Fibroblast of lung (primary cell): ENCODE results near the gene GNS. TPM values are rescaled to one million over a fixed set of nuclear protein-coding genes. Genes with fewer than 3 reads are reported as not detected.
A peak's percentile ranks its signal among the peaks of the same experiment; 100 is the strongest.

Experiments
- DNase-seq, 2 donors: peaks; one replicate each; pipeline versions ENCODE4 v3.0.0 to v3.0.0-alpha.2; 2010; ENCODE audit warnings: low read depth in 2 of 2
- H2AFZ ChIP-seq: 2 replicates; pipeline ENCODE4 v1.5.1; 2012; ENCODE audit warnings: low read length, control low read depth, inconsistent platforms
- H3K27ac ChIP-seq: 2 replicates; pipeline ENCODE4 v1.5.1; 2011; ENCODE audit warnings: low read length, control low read depth; ENCODE audit not compliant: insufficient read depth
- H3K27me3 ChIP-seq: 2 replicates; pipeline ENCODE4 v1.5.1; 2011; ENCODE audit warnings: mild to moderate bottlenecking, low read length; ENCODE audit not compliant: control insufficient read depth, insufficient read depth
- H3K36me3 ChIP-seq: 2 replicates; pipeline ENCODE4 v1.5.1; 2011; ENCODE audit warnings: low read length; ENCODE audit not compliant: control insufficient read depth, insufficient read depth
- H3K4me1 ChIP-seq: 2 replicates; pipeline ENCODE4 v1.5.1; 2011; ENCODE audit warnings: low read length; ENCODE audit not compliant: control insufficient read depth, insufficient read depth; ENCODE audit errors: extremely low read depth
- H3K4me2 ChIP-seq: 2 replicates; pipeline ENCODE4 v1.5.1; 2011; ENCODE audit warnings: low read length, control low read depth; ENCODE audit not compliant: insufficient read depth; ENCODE audit errors: extremely low read depth
- H3K4me3 ChIP-seq, 4 experiments: fragments of 200-600 bp in 1 of 4; sonication (generic) in 1 of 4; replicated peaks in 1 of 4; 2 replicates each; pipeline ENCODE4 v1.5.1; 2011 to 2016; ENCODE audit warnings: low read length in 4 of 4, low read depth in 3 of 4, mild to moderate bottlenecking in 3 of 4, control low read depth in 2 of 4, inconsistent platforms in 1 of 4, mixed read lengths in 1 of 4; ENCODE audit not compliant: insufficient read depth in 1 of 4; ENCODE audit errors: control extremely low read depth in 1 of 4
- H3K79me2 ChIP-seq: 2 replicates; pipeline ENCODE4 v1.5.1; 2012; ENCODE audit warnings: mild to moderate bottlenecking, low read length, inconsistent platforms; ENCODE audit not compliant: control insufficient read depth, insufficient read depth
- H3K9ac ChIP-seq: 2 replicates; pipeline ENCODE4 v1.5.1; 2011; ENCODE audit warnings: mild to moderate bottlenecking, low read length, control low read depth; ENCODE audit not compliant: insufficient read depth
- H3K9me3 ChIP-seq: 2 replicates; pipeline ENCODE4 v1.5.1; 2012; ENCODE audit warnings: low read depth, low read length; ENCODE audit not compliant: control insufficient read depth, insufficient read depth
- H4K20me1 ChIP-seq: 2 replicates; pipeline ENCODE4 v1.5.1; 2011; ENCODE audit warnings: low read length; ENCODE audit not compliant: control insufficient read depth, insufficient read depth; ENCODE audit errors: extremely low read depth
- EZH2 ChIP-seq: IDR thresholded peaks from 2 replicates; pipeline ENCODE4 v1.5.1; 2012; ENCODE audit warnings: low read length, control low read depth, mild to moderate bottlenecking; ENCODE audit errors: missing control alignments
- polyA plus RNA-seq, 2 donors: library from polyadenylated mRNA; depleted of rRNA in 1 of 2; stranded (reverse) in 1 of 2; unstranded in 1 of 2; fragments of >200 nt; gene quantifications; 2 replicates each; pipeline ENCODE4 v1.2.1, GENCODE V29; 2011 to 2012; ENCODE audit warnings: missing spikeins in 1 of 2
- total RNA-seq: library from RNA; depleted of rRNA; stranded (reverse); fragments of >200 nt; gene quantifications from 2 replicates; pipeline ENCODE4 v1.2.1, GENCODE V29; 2014
- TF ChIP-seq, protein P1 (sequence below), 2 donors: IDR thresholded peaks in 1 of 2; conservative IDR thresholded peaks in 1 of 2; 1 replicate in 1 of 2; 2 replicates in 1 of 2; pipeline ENCODE4 v1.5.1; 2011 to 2012; ENCODE audit warnings: low read length in 2 of 2, control low read depth in 1 of 2, inconsistent platforms in 1 of 2, low read depth in 1 of 2, mild to moderate bottlenecking in 1 of 2

The GNS gene
- total and polyA plus RNA-seq, 2 donors (not counting 1 experiment from before 2014, with no cell fraction given), result 219 to 249 TPM

DNA sequence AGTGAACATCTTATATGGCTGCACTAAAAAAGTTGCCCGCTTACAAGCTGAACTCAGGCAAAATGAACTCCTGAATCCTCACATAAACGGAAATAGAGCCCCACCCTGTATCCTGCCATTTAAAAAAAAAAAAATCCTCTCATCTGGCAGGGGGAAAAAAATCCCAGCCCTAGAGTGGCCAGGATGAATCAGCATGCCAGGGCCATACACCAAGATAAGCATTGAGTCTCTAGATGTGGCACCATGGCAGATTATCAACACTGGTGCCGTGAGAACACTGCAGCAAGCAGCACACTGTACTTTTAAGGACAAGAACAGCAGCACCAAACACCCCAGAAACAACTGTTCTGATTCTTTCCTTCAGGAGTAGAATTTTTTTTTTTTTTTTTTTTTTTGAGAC, 83.4 kb downstream of the GNS start:
- H2AFZ ChIP-seq, result no peak overlapping the region
- H3K4me3 ChIP-seq, result no peak overlapping the region
- no peak overlapping the region for H3K4me2 ChIP-seq
- H3K27me3 ChIP-seq, result no peaks in the 10 kb centered on the region
- peak overlapping the region; percentile 9 for H3K27ac ChIP-seq
- TF ChIP-seq, protein P1, sequence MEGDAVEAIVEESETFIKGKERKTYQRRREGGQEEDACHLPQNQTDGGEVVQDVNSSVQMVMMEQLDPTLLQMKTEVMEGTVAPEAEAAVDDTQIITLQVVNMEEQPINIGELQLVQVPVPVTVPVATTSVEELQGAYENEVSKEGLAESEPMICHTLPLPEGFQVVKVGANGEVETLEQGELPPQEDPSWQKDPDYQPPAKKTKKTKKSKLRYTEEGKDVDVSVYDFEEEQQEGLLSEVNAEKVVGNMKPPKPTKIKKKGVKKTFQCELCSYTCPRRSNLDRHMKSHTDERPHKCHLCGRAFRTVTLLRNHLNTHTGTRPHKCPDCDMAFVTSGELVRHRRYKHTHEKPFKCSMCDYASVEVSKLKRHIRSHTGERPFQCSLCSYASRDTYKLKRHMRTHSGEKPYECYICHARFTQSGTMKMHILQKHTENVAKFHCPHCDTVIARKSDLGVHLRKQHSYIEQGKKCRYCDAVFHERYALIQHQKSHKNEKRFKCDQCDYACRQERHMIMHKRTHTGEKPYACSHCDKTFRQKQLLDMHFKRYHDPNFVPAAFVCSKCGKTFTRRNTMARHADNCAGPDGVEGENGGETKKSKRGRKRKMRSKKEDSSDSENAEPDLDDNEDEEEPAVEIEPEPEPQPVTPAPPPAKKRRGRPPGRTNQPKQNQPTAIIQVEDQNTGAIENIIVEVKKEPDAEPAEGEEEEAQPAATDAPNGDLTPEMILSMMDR (conservative IDR thresholded peaks at IDR 0.05 in 1 of 2, IDR thresholded peaks at IDR 0.05 in 1 of 2; ENCODE audit: low read depth in 1 of 2, low read length in 2 of 2), result no peak
- no peak for TF ChIP-seq EZH2
- peaks cover 22% of the 10 kb centered on the region for H3K79me2 ChIP-seq
- no peaks in the 10 kb centered on the region for H3K9me3 ChIP-seq
- DNase-seq, result peak; percentile 67 to 71
- no peaks in the 10 kb centered on the region for H3K36me3 ChIP-seq
- H3K9ac ChIP-seq, result no peak overlapping the region
- no peaks in the 10 kb centered on the region for H4K20me1 ChIP-seq
- peaks cover 5% of the 10 kb centered on the region for H3K4me1 ChIP-seq

DNA sequence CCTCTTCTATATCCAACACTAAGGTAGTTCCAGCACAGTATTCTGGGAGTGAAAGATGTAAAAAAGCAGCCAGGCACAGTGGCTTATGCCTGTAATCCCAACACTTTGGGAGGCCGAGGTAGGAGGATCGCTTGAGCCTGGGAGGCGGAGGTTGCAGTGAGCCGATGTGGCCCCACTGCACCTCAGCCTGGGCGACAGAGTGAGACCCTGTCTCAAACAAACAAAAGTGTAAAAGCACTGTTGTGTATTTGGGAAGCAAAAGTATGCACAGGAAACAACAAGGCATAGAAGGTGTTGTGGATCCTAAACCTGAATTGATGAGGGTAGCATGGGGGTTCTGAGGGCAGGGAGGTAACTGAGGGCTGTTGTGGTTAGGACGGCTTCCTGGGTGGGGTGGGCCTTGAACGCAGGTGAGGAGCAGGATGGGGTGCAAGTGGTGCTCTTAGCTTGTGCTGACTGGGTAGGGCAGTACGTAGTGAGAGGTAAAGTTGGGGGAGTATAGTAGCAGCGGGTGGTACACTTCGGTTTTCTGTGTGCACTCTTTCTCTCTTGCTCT, 84.8 kb downstream of the GNS start:
- Histone ChIP-seq H3K4me1 (peaks cover 9% of the 10 kb centered on the region), H3K4me2 (no peak overlapping the region), H3K4me3 (no peak overlapping the region), H3K36me3 (no peaks in the 10 kb centered on the region), H4K20me1 (no peaks in the 10 kb centered on the region), H3K79me2 (peaks cover 26% of the 10 kb centered on the region), H3K27me3 (no peaks in the 10 kb centered on the region), H3K9me3 (no peaks in the 10 kb centered on the region), H3K9ac (no peak overlapping the region), H2AFZ (no peak overlapping the region), H3K27ac (no peak overlapping the region)
- TF ChIP-seq, protein P1 (conservative IDR thresholded peaks at IDR 0.05 in 1 of 2, IDR thresholded peaks at IDR 0.05 in 1 of 2; ENCODE audit: low read depth in 1 of 2, low read length in 2 of 2), result no peak
- no peak for TF ChIP-seq EZH2
- no peak for DNase-seq

DNA sequence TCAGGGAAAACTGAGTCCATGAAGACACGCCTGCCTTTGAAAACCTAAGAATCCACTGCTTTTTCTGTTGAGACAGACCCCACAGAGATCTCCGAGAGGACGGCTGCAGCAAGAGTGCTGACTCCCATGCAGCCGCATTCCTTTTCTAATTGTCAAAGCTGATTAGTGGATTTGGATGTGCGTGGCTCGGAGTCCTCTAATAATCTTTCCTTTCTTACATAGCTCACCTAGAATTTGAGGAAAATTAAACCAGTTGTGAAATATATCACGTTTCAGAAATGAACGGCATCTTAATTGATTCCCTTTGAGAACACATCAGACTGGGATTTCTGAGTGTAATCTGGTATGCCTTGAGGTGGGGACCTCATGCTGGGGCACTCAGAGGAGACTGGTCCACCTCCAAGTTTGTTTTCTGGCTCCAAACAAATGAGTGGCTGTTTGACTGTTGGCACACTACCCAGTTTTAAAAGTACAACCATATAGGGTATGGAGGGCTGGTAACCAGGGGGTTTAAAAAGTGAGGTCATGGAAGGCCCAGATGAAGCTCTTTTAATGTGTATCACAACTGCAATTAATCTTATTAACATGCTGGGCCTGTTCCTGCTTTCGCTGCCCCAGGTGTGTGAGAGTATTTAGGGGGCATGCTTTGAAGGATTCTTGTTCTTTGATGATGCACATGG, 85.6 kb downstream of the GNS start:
- H3K27me3 ChIP-seq, result no peaks in the 10 kb centered on the region
- no peak overlapping the region for H3K9ac ChIP-seq
- no peaks in the 10 kb centered on the region for H3K36me3 ChIP-seq
- TF ChIP-seq, protein P1 (conservative IDR thresholded peaks at IDR 0.05 in 1 of 2, IDR thresholded peaks at IDR 0.05 in 1 of 2; ENCODE audit: low read depth in 1 of 2, low read length in 2 of 2), result no peak
- TF ChIP-seq EZH2, result no peak
- DNase-seq, result peak; percentile 53 to 76
- H3K4me3 ChIP-seq, result no peak overlapping the region
- H3K9me3 ChIP-seq, result no peaks in the 10 kb centered on the region
- H3K79me2 ChIP-seq, result peaks cover 28% of the 10 kb centered on the region
- no peak overlapping the region for H3K27ac ChIP-seq
- no peaks in the 10 kb centered on the region for H4K20me1 ChIP-seq
- peaks cover 13% of the 10 kb centered on the region for H3K4me1 ChIP-seq
- no peak overlapping the region for H2AFZ ChIP-seq
- H3K4me2 ChIP-seq, result no peak overlapping the region
